Astrocyte (in vitro differentiated cells and primary cell): ENCODE results near the gene CORO2B. TPM values are rescaled to one million over a fixed set of nuclear protein-coding genes. Genes with fewer than 3 reads are reported as not detected.

ENCODE experiments used
- DNase-seq: peaks from one replicate; pipeline ENCODE4 v3.0.0-alpha.2; 2010; ENCODE audit warnings: low read depth
- FAIRE-seq: peaks from 2 replicates; lab custom pipeline; 2011; peaks lifted over from hg19 to GRCh38; lab: Jason Lieb, UNC
- H2AFZ ChIP-seq: 2 replicates; pipeline ENCODE4 v1.6.0; 2012; ENCODE audit warnings: low read depth, low read length, inconsistent platforms
- H3K27ac ChIP-seq: 2 replicates; pipeline ENCODE4 v1.5.1; 2011; ENCODE audit warnings: low read depth, low read length, inconsistent platforms
- H3K27me3 ChIP-seq: 2 replicates; pipeline ENCODE4 v1.6.0; 2011; ENCODE audit warnings: low read length, inconsistent platforms; ENCODE audit not compliant: insufficient read depth
- H3K36me3 ChIP-seq: 2 replicates; pipeline ENCODE4 v1.5.1; 2011; ENCODE audit warnings: low read length, inconsistent platforms; ENCODE audit not compliant: insufficient read depth
- H3K4me1 ChIP-seq: 2 replicates; pipeline ENCODE4 v1.5.1; 2011; ENCODE audit warnings: low read length, inconsistent platforms; ENCODE audit not compliant: insufficient read depth
- H3K4me2 ChIP-seq: 2 replicates; pipeline ENCODE4 v1.6.0; 2012; ENCODE audit warnings: low read length, inconsistent platforms
- H3K4me3 ChIP-seq: 2 replicates; pipeline ENCODE4 v1.5.1; 2011; ENCODE audit warnings: low read depth, mild to moderate bottlenecking, low read length, inconsistent platforms; ENCODE audit not compliant: insufficient read depth
- H3K79me2 ChIP-seq: 2 replicates; pipeline ENCODE4 v1.6.0; 2012; ENCODE audit warnings: mild to moderate bottlenecking, low read length, inconsistent platforms; ENCODE audit not compliant: insufficient read depth
- H3K9ac ChIP-seq: 2 replicates; pipeline ENCODE4 v1.6.0; 2012; ENCODE audit warnings: mild to moderate bottlenecking, low read length, inconsistent platforms
- H3K9me3 ChIP-seq: 2 replicates; pipeline ENCODE4 v1.5.1; 2012; ENCODE audit warnings: low read depth, mild to moderate bottlenecking, low read length, inconsistent platforms; ENCODE audit not compliant: insufficient read depth
- H4K20me1 ChIP-seq: 2 replicates; pipeline ENCODE4 v1.6.0; 2012; ENCODE audit warnings: low read length, inconsistent platforms; ENCODE audit not compliant: insufficient read depth
- H3K27ac Mint-ChIP-seq: one replicate; pipeline ENCODE4 v1.8.0; 2021; ENCODE audit warnings: mild to moderate bottlenecking, mixed read lengths; ENCODE audit not compliant: unreplicated experiment
- H3K27me3 Mint-ChIP-seq: one replicate; pipeline ENCODE4 v1.8.0; 2021; ENCODE audit warnings: low read depth, mixed read lengths; ENCODE audit not compliant: unreplicated experiment
- H3K36me3 Mint-ChIP-seq: one replicate; pipeline ENCODE4 v1.8.0; 2021; ENCODE audit warnings: low read depth, mixed read lengths; ENCODE audit not compliant: unreplicated experiment
- H3K4me1 Mint-ChIP-seq: one replicate; pipeline ENCODE4 v1.8.0; 2021; ENCODE audit warnings: low read depth, mixed read lengths; ENCODE audit not compliant: unreplicated experiment
- H3K4me3 Mint-ChIP-seq: one replicate; pipeline ENCODE4 v1.8.0; 2021; ENCODE audit warnings: mild to moderate bottlenecking, moderate library complexity, mixed read lengths; ENCODE audit not compliant: unreplicated experiment
- H3K9me3 Mint-ChIP-seq: one replicate; pipeline ENCODE4 v1.8.0; 2021; ENCODE audit warnings: mild to moderate bottlenecking, mixed read lengths; ENCODE audit not compliant: unreplicated experiment
- CTCF ChIP-seq: IDR thresholded peaks from 2 replicates; pipeline ENCODE4 v1.5.1; 2011; ENCODE audit warnings: low read depth, mild to moderate bottlenecking, inconsistent platforms, low read length, moderate library complexity; ENCODE audit not compliant: insufficient read depth
- EZH2 ChIP-seq: IDR thresholded peaks from 2 replicates; pipeline ENCODE4 v1.6.1; 2012; ENCODE audit warnings: mild to moderate bottlenecking, low read length, inconsistent platforms; ENCODE audit not compliant: insufficient read depth
- total RNA-seq: library from RNA; stranded (reverse); gene quantifications from 2 replicates; pipeline ENCODE4 v1.2.1, GENCODE V29; 2021

Gene CORO2B
- total RNA-seq, 1 donor from 2014 or later = 7.4 TPM

DNA sequence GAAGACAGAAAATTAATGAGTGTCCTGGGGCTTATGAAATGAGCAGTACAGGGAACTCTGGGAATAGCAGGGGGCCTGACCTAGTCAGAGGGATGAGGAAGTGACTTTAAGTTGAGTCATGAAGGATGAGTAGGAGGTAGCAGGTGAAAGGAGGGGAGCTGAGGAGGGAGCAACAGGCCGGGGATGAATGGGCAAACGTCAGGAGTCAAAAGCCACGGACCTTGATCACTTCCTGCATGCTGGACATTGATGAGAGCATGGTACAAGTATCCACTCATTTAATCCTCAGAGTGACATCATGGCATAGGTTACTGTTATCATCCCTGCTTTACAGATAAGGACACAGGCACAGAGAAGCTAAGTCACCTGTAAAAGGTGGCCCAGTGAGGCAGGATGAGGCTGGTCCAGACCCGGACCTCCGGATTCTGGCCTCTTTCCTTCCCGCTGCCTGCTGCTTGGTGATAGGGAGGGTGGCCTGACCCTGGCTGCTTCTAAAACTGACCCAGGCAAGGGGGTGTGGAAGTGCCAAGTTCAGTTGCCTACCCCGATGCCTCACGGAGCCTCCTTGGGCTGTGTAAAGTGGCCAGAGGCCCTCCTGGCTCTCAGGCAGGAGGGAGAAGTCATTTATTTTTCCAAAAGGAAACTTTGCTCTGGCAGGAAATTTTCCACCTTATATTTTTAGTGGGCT lies 7.6 kb downstream of the CORO2B start:
- Histone ChIP-seq H3K9ac (peak overlapping the region; percentile 36), H3K27ac (peak overlapping the region; percentile 67), H3K4me2 (peak overlapping the region; percentile 46), H3K27me3 (no peaks in the 10 kb centered on the region), H3K9me3 (no peaks in the 10 kb centered on the region), H3K36me3 (no peaks in the 10 kb centered on the region), H3K79me2 (peaks cover 97% of the 10 kb centered on the region), H4K20me1 (peaks cover 4% of the 10 kb centered on the region), H2AFZ (no peak overlapping the region), H3K4me1 (peaks cover 74% of the 10 kb centered on the region), H3K4me3 (no peak overlapping the region)
- DNase-seq (peak; percentile 84), FAIRE-seq (peak; percentile 97)
- Mint-ChIP-seq H3K36me3 (no peaks in the 10 kb centered on the region), H3K27ac (peak overlapping the region; percentile 5), H3K4me1 (peaks cover 49% of the 10 kb centered on the region), H3K27me3 (peaks cover 2% of the 10 kb centered on the region), H3K9me3 (no peaks in the 10 kb centered on the region), H3K4me3 (no peak overlapping the region)
- TF ChIP-seq CTCF (no peak), EZH2 (no peak)

GRCh38 chr15:68587769-68588385 lies 9.1 kb downstream of the CORO2B start:
- Histone ChIP-seq H3K36me3 (no peaks in the 10 kb centered on the region), H4K20me1 (peaks cover 3% of the 10 kb centered on the region), H3K4me1 (peaks cover 78% of the 10 kb centered on the region), H3K4me3 (no peak overlapping the region), H3K27me3 (no peaks in the 10 kb centered on the region), H3K4me2 (peak overlapping the region; percentile 21), H3K27ac (no peak overlapping the region), H3K9ac (peak overlapping the region; percentile 13), H3K9me3 (no peaks in the 10 kb centered on the region), H3K79me2 (peaks cover 97% of the 10 kb centered on the region), H2AFZ (no peak overlapping the region)
- Mint-ChIP-seq H3K27me3 (no peaks in the 10 kb centered on the region), H3K4me3 (no peak overlapping the region), H3K4me1 (peaks cover 47% of the 10 kb centered on the region), H3K9me3 (no peaks in the 10 kb centered on the region), H3K36me3 (no peaks in the 10 kb centered on the region), H3K27ac (peak overlapping the region; percentile 28)
- no peak for TF ChIP-seq CTCF
- TF ChIP-seq EZH2 = no peak
- FAIRE-seq (no peak), DNase-seq (no peak)

GRCh38 chr15:68589053-68589452 lies 10.3 kb downstream of the CORO2B start:
- Histone ChIP-seq H3K79me2 (peaks cover 96% of the 10 kb centered on the region), H3K27ac (no peak overlapping the region), H4K20me1 (peaks cover 11% of the 10 kb centered on the region), H3K27me3 (no peaks in the 10 kb centered on the region), H2AFZ (no peak overlapping the region), H3K4me3 (no peak overlapping the region), H3K4me1 (peaks cover 73% of the 10 kb centered on the region), H3K9ac (peak overlapping the region; percentile 13), H3K36me3 (no peaks in the 10 kb centered on the region), H3K9me3 (no peaks in the 10 kb centered on the region), H3K4me2 (peak overlapping the region; percentile 23)
- Mint-ChIP-seq H3K9me3 (no peaks in the 10 kb centered on the region), H3K4me1 (peaks cover 45% of the 10 kb centered on the region), H3K4me3 (no peak overlapping the region), H3K27ac (no peak overlapping the region), H3K36me3 (no peaks in the 10 kb centered on the region), H3K27me3 (no peaks in the 10 kb centered on the region)
- TF ChIP-seq CTCF (no peak), EZH2 (no peak)
- FAIRE-seq = no peak
- no peak for DNase-seq
